ENCODE measurements around the gene PRSS57. TPM values are rescaled to one million over a fixed set of nuclear protein-coding genes. Genes with fewer than 3 reads are reported as not detected.

Gene PRSS57
- total and polyA plus RNA-seq, 2 of the 13 experiments (the other 11 are each of a cell fraction or from before 2014, with no cell fraction given), result 0.12 TPM; not detected in 1

DNA sequence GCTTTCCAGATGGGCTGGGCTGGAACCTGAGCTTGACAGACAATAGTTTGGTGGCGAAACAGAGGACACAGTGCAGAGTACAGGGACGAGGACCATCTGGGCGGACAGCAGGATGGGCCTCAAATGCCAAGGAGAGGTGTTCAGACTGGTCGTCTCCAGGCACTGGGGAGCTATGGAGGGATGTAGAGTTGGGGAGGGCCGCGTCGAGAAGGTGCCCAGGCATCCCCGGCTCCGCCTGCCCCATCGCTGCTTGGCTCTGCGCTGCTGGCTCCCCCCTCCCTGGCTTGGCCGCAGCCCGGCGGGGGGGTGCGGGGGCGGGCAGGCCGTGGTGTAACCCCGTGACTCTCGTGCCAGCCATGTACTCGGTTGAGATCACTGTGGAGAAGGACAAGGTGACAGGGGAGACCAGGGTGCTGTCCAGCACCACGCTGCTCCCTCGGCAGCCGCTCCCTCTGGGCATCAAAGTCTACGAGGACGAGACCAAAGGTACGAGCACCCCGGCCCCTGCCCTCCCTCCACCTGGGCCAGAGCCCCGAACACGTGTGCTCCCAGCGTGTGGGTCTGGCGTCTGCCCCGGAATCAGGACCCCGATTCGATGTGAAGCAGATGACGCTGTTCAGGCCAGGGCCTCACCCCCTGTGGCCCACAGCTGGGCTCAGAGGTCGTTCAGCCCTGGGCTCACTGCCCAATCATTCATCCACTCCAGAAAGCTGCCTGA lies 44.9 kb upstream of the PRSS57 start (continued):
- TF ChIP-seq, protein P1, sequence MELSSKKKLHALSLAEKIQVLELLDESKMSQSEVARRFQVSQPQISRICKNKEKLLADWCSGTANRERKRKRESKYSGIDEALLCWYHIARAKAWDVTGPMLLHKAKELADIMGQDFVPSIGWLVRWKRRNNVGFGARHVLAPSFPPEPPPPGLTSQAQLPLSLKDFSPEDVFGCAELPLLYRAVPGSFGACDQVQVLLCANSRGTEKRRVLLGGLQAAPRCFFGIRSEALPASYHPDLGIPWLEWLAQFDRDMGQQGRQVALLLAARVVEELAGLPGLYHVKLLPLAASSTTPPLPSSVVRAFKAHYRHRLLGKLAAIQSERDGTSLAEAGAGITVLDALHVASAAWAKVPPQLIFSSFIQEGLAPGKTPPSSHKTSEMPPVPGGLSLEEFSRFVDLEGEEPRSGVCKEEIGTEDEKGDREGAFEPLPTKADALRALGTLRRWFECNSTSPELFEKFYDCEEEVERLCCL (CRISPR knock-in tag; IDR thresholded peaks at IDR 0.05; ENCODE audit: borderline replicate concordance), result 0 out of 2 replicates have a peak, but pooled peaks have one; percentile 37
- TF ChIP-seq ZNF256 (CRISPR knock-in tag; conservative IDR thresholded peaks at IDR 0.05) (no peak), GPBP1L1 (CRISPR knock-in tag; IDR thresholded peaks at IDR 0.05) (no peak), ZFP41 (CRISPR knock-in tag; IDR thresholded peaks at IDR 0.05; ENCODE audit: borderline replicate concordance) (no peak), POGZ (CRISPR knock-in tag; IDR thresholded peaks at IDR 0.05) (peak; percentile 69), KLF12 (CRISPR knock-in tag; IDR thresholded peaks at IDR 0.05; ENCODE audit: borderline replicate concordance) (no peak), ZSCAN29 (CRISPR knock-in tag; conservative IDR thresholded peaks at IDR 0.05) (peak; percentile 94), KAT2B (IDR thresholded peaks at IDR 0.05; ENCODE audit: borderline replicate concordance, low read depth, low read length) (no peak), TBL1XR1 (IDR thresholded peaks at IDR 0.05; ENCODE audit: borderline replicate concordance, low read length, partially characterized antibody) (no peak), GABPB1 (CRISPR knock-in tag; IDR thresholded peaks at IDR 0.05) (peak; percentile 63; the same call in 1 of the 2 replicates), GTF2F1 (IDR thresholded peaks at IDR 0.05; ENCODE audit: low read length) (no peak), RFXAP (CRISPR knock-in tag; IDR thresholded peaks at IDR 0.05; ENCODE audit: borderline replicate concordance) (peak; percentile 31; the same call in 1 of the 2 replicates), ZNF749 (CRISPR knock-in tag; IDR thresholded peaks at IDR 0.05; ENCODE audit: borderline replicate concordance) (peak; percentile 55; the same call in 1 of the 2 replicates), NCOA5 (CRISPR knock-in tag; IDR thresholded peaks at IDR 0.05) (no peak), NFYB (CRISPR knock-in tag; IDR thresholded peaks at IDR 0.05) (no peak), ZNF652 (CRISPR knock-in tag; IDR thresholded peaks at IDR 0.05; ENCODE audit: borderline replicate concordance, low read depth) (no peak)
- TF ChIP-seq, protein P2, sequence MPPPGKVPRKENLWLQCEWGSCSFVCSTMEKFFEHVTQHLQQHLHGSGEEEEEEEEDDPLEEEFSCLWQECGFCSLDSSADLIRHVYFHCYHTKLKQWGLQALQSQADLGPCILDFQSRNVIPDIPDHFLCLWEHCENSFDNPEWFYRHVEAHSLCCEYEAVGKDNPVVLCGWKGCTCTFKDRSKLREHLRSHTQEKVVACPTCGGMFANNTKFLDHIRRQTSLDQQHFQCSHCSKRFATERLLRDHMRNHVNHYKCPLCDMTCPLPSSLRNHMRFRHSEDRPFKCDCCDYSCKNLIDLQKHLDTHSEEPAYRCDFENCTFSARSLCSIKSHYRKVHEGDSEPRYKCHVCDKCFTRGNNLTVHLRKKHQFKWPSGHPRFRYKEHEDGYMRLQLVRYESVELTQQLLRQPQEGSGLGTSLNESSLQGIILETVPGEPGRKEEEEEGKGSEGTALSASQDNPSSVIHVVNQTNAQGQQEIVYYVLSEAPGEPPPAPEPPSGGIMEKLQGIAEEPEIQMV (CRISPR knock-in tag; IDR thresholded peaks at IDR 0.05; ENCODE audit: low read depth), result peak; percentile 78; the same call in 1 of the 2 replicates
- TF ChIP-seq, protein P3, sequence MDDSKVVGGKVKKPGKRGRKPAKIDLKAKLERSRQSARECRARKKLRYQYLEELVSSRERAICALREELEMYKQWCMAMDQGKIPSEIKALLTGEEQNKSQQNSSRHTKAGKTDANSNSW (CRISPR knock-in tag; IDR thresholded peaks at IDR 0.05; ENCODE audit: borderline replicate concordance), result peak; percentile 79; the same call in 1 of the 2 replicates

Data from HepG2 (cell line).